ENCODE measurements around the gene MRPS2.
A peak's percentile ranks its signal among the peaks of the same experiment; 100 is the strongest.

Gene MRPS2

GRCh38 chr9:135501261-135502167 lies 1.0 kb downstream of the MRPS2 start:
- DNase-seq (ENCODE audit: low read depth): no peak

GRCh38 chr9:135502168-135502872 lies 1.8 kb downstream of the MRPS2 start:
- no peak for TF ChIP-seq CTCF (IDR thresholded peaks at IDR 0.05; ENCODE audit: control insufficient read depth, extremely low read depth, insufficient read depth)
- peak overlapping the region; percentile 84 for H3K4me3 ChIP-seq (ENCODE audit: low read depth, low read length)
- DNase-seq (ENCODE audit: low read depth): no peak

More at GRCh38 chr9:135501261-135502167, 1.0 kb downstream of the MRPS2 start:
- peak overlapping the region; percentile 84 for H3K4me3 ChIP-seq (ENCODE audit: low read depth, low read length)
- no peak for TF ChIP-seq CTCF (IDR thresholded peaks at IDR 0.05; ENCODE audit: control insufficient read depth, extremely low read depth, insufficient read depth)

- no peak overlapping the region for H3K4me3 ChIP-seq (ENCODE audit: low read depth, low read length)
- TF ChIP-seq CTCF (IDR thresholded peaks at IDR 0.05; ENCODE audit: control insufficient read depth, extremely low read depth, insufficient read depth): no peak
Observed at GRCh38 chr9:135502873-135503321, 2.4 kb downstream of the MRPS2 start.

GRCh38 chr9:135503371-135504261 lies 3.1 kb downstream of the MRPS2 start:
- no peak overlapping the region for H3K4me3 ChIP-seq (ENCODE audit: low read depth, low read length)
- no peak for TF ChIP-seq CTCF (IDR thresholded peaks at IDR 0.05; ENCODE audit: control insufficient read depth, extremely low read depth, insufficient read depth)
- no peak for DNase-seq (ENCODE audit: low read depth)

More at GRCh38 chr9:135502873-135503321, 2.4 kb downstream of the MRPS2 start:
- no peak for DNase-seq (ENCODE audit: low read depth)

- peak; percentile 25 for DNase-seq (ENCODE audit: low read depth)
- TF ChIP-seq CTCF (IDR thresholded peaks at IDR 0.05; ENCODE audit: control insufficient read depth, extremely low read depth, insufficient read depth): peak; percentile 93
- no peak overlapping the region for H3K4me3 ChIP-seq (ENCODE audit: low read depth, low read length)
Observed at GRCh38 chr9:135504262-135505243, 4.1 kb downstream of the MRPS2 start.

Data from LNCaP clone FGC (cell line).